K562 (cell line): ENCODE data around the gene ALOXE3. TPM values are rescaled to one million over a fixed set of nuclear protein-coding genes. Genes with fewer than 3 reads are reported as not detected.

Experiments
- ATAC-seq: fragments of 200-7000 bp; cut with Tn5 transposase; 3 replicates; pipeline ENCODE4 v1.9.1; 2020; ENCODE audit warnings: moderate library complexity
- BruUV-seq: library from RNA; stranded (reverse); fragments of 400-500 nt; replicated peaks from 2 replicates; lab custom pipeline; 2021; lab: Mats Ljungman, UMichigan
- CTCF ChIA-PET: fragments of 300-600 bp; formaldehyde crosslinking; extraction: SDS; loops from one replicate; lab custom pipeline; 2021; ENCODE audit warnings: low intra/inter-chr PET ratio; lab: Yijun Ruan, JAX
- POLR2A ChIA-PET: fragments of 300-600, 350-650 bp; sonication (Branson Sonifier 250); formaldehyde crosslinking; extraction: SDS; loops from one replicate; lab custom pipeline; 2021; ENCODE audit warnings: antibody characterized with exemption, inconsistent platforms; lab: Yijun Ruan, JAX
- DNase-seq, 4 experiments: peaks; one replicate each; pipeline versions ENCODE4 v3.0.0 to v3.0.0-alpha.2; 2011 to 2018; ENCODE audit warnings: low spot score in 3 of 4, mixed read lengths in 3 of 4; ENCODE audit errors: extremely low read depth in 1 of 4
- FAIRE-seq: peaks from 2 replicates; lab custom pipeline; 2011; peaks lifted over from hg19 to GRCh38; lab: Jason Lieb, UNC
- H2AFZ ChIP-seq: 2 replicates; pipeline ENCODE4 v1.6.0; 2011; ENCODE audit warnings: low read depth, low read length, control low read depth, inconsistent platforms
- H3K27ac ChIP-seq: fragments of 200-600 bp; 3 replicates; pipeline ENCODE4 v1.8.0; 2011; ENCODE audit warnings: low read depth, mild to moderate bottlenecking, control low read depth, inconsistent platforms, low read length, moderate library complexity, mixed read lengths; ENCODE audit errors: extremely low read depth
- H3K27me3 ChIP-seq, 2 experiments: fragments of 300-600 bp in 1 of 2; 2 replicates in 1 of 2; 3 replicates in 1 of 2; pipeline versions ENCODE4 v1.6.0 to v1.8.0; 2011; ENCODE audit warnings: inconsistent platforms in 2 of 2, low read length in 2 of 2, mild to moderate bottlenecking in 1 of 2, mixed read lengths in 1 of 2, moderate library complexity in 1 of 2; ENCODE audit not compliant: control insufficient read depth in 2 of 2, insufficient read depth in 2 of 2
- H3K36me3 ChIP-seq: fragments of 300-600 bp; 3 replicates; pipeline ENCODE4 v1.8.0; 2011; ENCODE audit warnings: mild to moderate bottlenecking, low read length, inconsistent platforms; ENCODE audit not compliant: control insufficient read depth, insufficient read depth
- H3K4me1 ChIP-seq, 2 experiments: fragments of 200-600 bp in 1 of 2; replicated peaks in 1 of 2; 2 replicates in 1 of 2; 3 replicates in 1 of 2; pipeline versions ENCODE4 v1.5.1 to v1.8.0; 2011; ENCODE audit warnings: inconsistent platforms in 2 of 2, low read length in 2 of 2, mild to moderate bottlenecking in 1 of 2, mixed read lengths in 1 of 2, moderate library complexity in 1 of 2; ENCODE audit not compliant: control insufficient read depth in 2 of 2, insufficient read depth in 2 of 2
- H3K4me2 ChIP-seq: 2 replicates; pipeline ENCODE4 v1.6.1; 2011; ENCODE audit warnings: low read length, control low read depth, inconsistent platforms, mixed read lengths; ENCODE audit not compliant: insufficient read depth
- H3K4me3 ChIP-seq: fragments of 200-600 bp; sonication (generic), shearing (Covaris generic); 2 replicates; pipeline ENCODE4 v1.5.1; 2016; ENCODE audit warnings: control low read depth, inconsistent platforms
- H3K79me2 ChIP-seq: fragments of 200-600 bp; 3 replicates; pipeline ENCODE4 v1.8.0; 2011; ENCODE audit warnings: low read length, inconsistent platforms; ENCODE audit not compliant: control insufficient read depth, insufficient read depth
- H3K9ac ChIP-seq, 2 experiments: 2 replicates each; pipeline versions ENCODE4 v1.6.0 to v1.6.1; 2011; ENCODE audit warnings: low read depth in 2 of 2, low read length in 2 of 2, control low read depth in 1 of 2, inconsistent platforms in 1 of 2, mild to moderate bottlenecking in 1 of 2, mixed read lengths in 1 of 2; ENCODE audit not compliant: insufficient read depth in 1 of 2
- H3K9me1 ChIP-seq: one replicate; pipeline ENCODE4 v1.6.0; 2011; ENCODE audit warnings: inconsistent platforms, mild to moderate bottlenecking, low read length, moderate library complexity; ENCODE audit not compliant: control insufficient read depth, insufficient read depth
- H3K9me3 ChIP-seq: replicated peaks from 2 replicates; pipeline ENCODE4 v1.5.1; 2011; ENCODE audit warnings: low read depth, low read length, inconsistent platforms; ENCODE audit not compliant: control insufficient read depth, insufficient read depth
- H4K20me1 ChIP-seq: replicated peaks from 2 replicates; pipeline ENCODE4 v1.6.1; 2011; ENCODE audit warnings: low read length, inconsistent platforms, mixed read lengths; ENCODE audit not compliant: control insufficient read depth, insufficient read depth
- CEBPG ChIP-seq, 3 experiments: fragments of 200-800 bp in 1 of 3; sonication (Bioruptor generic) in 1 of 3; sonication (generic) in 1 of 3; formaldehyde crosslinking in 1 of 3; IDR thresholded peaks in 2 of 3; conservative IDR thresholded peaks in 1 of 3; 2 replicates each; pipeline versions ENCODE4 v1.6.1 to v1.8.0; 2016 to 2022; ENCODE audit warnings: missing compliant biosample characterization in 2 of 3, missing genetic modification characterization in 2 of 3, mild to moderate bottlenecking in 1 of 3, missing genetic modification reagents in 1 of 3
- USF2 ChIP-seq: sonication (generic); formaldehyde crosslinking; IDR thresholded peaks from 2 replicates; pipeline ENCODE4 v1.5.0; 2020; ENCODE audit warnings: missing genetic modification reagents
- WGBS: fragments of 100-300 bp; shearing (Covaris generic); methylation state at CpG from one replicate; pipeline ENCODE4 v1.1.6; 2016; ENCODE audit warnings: low coverage, mixed read lengths; ENCODE audit not compliant: insufficient coverage; ENCODE audit errors: missing lambda C conversion rate; 5-methylcytosine and 5-hydroxymethylcytosine counted together
- in situ Hi-C: fragments of 300-500 bp; cut with MboI; formaldehyde crosslinking; loops from 4 replicates; pipeline ENCODE4 v1.15.0; 2018; ENCODE audit warnings: inconsistent platforms, mixed read lengths
- intact Hi-C: fragments of 100-400 bp; cut with micrococcal nuclease; formaldehyde crosslinking; loops from 2 replicates; pipeline ENCODE4 v1.14.2; 2022
- polyA plus RNA-seq, 8 experiments: library from polyadenylated mRNA; depleted of rRNA in 4 of 8; stranded (reverse) in 5 of 8; unstranded in 3 of 8; fragments of >200 nt; fragmentation: Nextera tagmentation in 2 of 8; fragmentation: Illumina TruSeq in 1 of 8; extraction: Ambion mirVana in 2 of 8; extraction: Trizol in 1 of 8; gene quantifications; 2 replicates each; pipeline versions ENCODE4 v1.2.1 to v1.2.3, GENCODE V29; 2011 to 2014; ENCODE audit warnings: inconsistent platforms in 1 of 8, missing spikeins in 1 of 8
- total RNA-seq, 7 experiments: library from RNA; depleted of rRNA in 6 of 7; stranded (reverse); fragments of >200 nt in 6 of 7; fragmentation: Illumina TruSeq in 2 of 7; extraction: Trizol in 2 of 7; gene quantifications; 2 replicates each; pipeline versions ENCODE4 v1.2.1 to v1.2.3, GENCODE V29; 2011 to 2021; ENCODE audit warnings: low replicate concordance in 1 of 7

ALOXE3 gene
- total and polyA plus RNA-seq, 9 of the 15 experiments (the other 6 are each of a cell fraction or from before 2014, with no cell fraction given) = 0.04 TPM; not detected in 8

- ChIA-PET CTCF (interaction anchor here (1.9 to 3.4 kb wide), 2 partner anchors 39 to 313 kb away, joined by 12 to 17 read pairs; no protein-coding TSS in a partner anchor), POLR2A (interaction anchor here (0.7 to 0.9 kb wide), 2 partner anchors 143 to 187 kb away, joined by 4 read pairs; no protein-coding TSS in a partner anchor)
- H3K9me1 ChIP-seq = no peaks in the 10 kb centered on the region
- H3K36me3 ChIP-seq = no peaks in the 10 kb centered on the region
- no peaks in the 10 kb centered on the region for H3K79me2 ChIP-seq
- H3K27me3 ChIP-seq = peaks cover 2 to 12% of the 10 kb centered on the region in 2 experiments; a peak in 2 of 5 replicates
- no peaks in the 10 kb centered on the region; a peak in 1 of 5 replicates for H3K4me1 ChIP-seq
- H3K27ac ChIP-seq = no peak overlapping the region
- H2AFZ ChIP-seq = peak overlapping the region; percentile 17; the same call in 1 of the 2 replicates
- in situ Hi-C loops = loop anchor here (5.0 to 25.0 kb wide), 3 partner anchors 144 to 931 kb away; partner anchors contain the start of gene MFSD6L
- TF ChIP-seq USF2 (no peak), CEBPG (CRISPR knock-in tag; IDR thresholded peaks at IDR 0.05) (peak; percentile 60; the same call in 1 of the 2 replicates), CEBPG (tag; conservative IDR thresholded peaks at IDR 0.05 in 1 of 2, IDR thresholded peaks at IDR 0.05 in 1 of 2) (peak; percentile 14 to 54; a peak in 2 of 4 replicates)
- H3K4me2 ChIP-seq = no peak overlapping the region
- BruUV-seq = no TSS peak
- no peak for FAIRE-seq
- intact Hi-C loops = loop anchor here (2.0 to 10.0 kb wide), 2 partner anchors 62 to 144 kb away; no protein-coding TSS in a partner anchor
- no peak overlapping the region for H3K9ac ChIP-seq
- 46% methylated on average over 12 of the region's 14 CpGs for WGBS
- DNase-seq = no peak
- no peak for ATAC-seq
- no peak overlapping the region for H3K4me3 ChIP-seq
- H3K9me3 ChIP-seq = no peaks in the 10 kb centered on the region
- no peaks in the 10 kb centered on the region for H4K20me1 ChIP-seq
These were observed 61.9 kb downstream of the ALOXE3 start for GRCh38 chr17:8056232-8056975.
